CD14-positive monocyte (primary cell): ENCODE results near the gene ADGRL3. TPM values are rescaled to one million over a fixed set of nuclear protein-coding genes. Genes with fewer than 3 reads are reported as not detected.

Source experiments
- DNase-seq, 3 donors: peaks; one replicate each; pipeline ENCODE4 v3.0.0-alpha.2; 2011 to 2022
- H2AFZ ChIP-seq: 2 replicates; pipeline ENCODE4 v1.6.0; 2012; ENCODE audit warnings: mild to moderate bottlenecking, low read depth, low read length, inconsistent platforms; ENCODE audit not compliant: insufficient read depth, poor library complexity, severe bottlenecking
- H3K27ac ChIP-seq, 2 donors: 1 replicate in 1 of 2; 2 replicates in 1 of 2; pipeline ENCODE4 v1.5.1; 2012 to 2013; ENCODE audit warnings: low read length in 2 of 2, control low read depth in 1 of 2, inconsistent platforms in 1 of 2, low read depth in 1 of 2, mild to moderate bottlenecking in 1 of 2
- H3K27me3 ChIP-seq, 2 donors: one replicate each; pipeline versions ENCODE4 v1.6.0 to v1.6.1; 2011 to 2013; ENCODE audit warnings: low read length in 2 of 2; ENCODE audit not compliant: control insufficient read depth in 2 of 2, insufficient read depth in 2 of 2
- H3K36me3 ChIP-seq, 2 donors: replicated peaks in 1 of 2; 1 replicate in 1 of 2; 2 replicates in 1 of 2; pipeline versions ENCODE4 v1.5.1 to v1.6.1; 2012 to 2013; ENCODE audit warnings: low read length in 2 of 2, control low read depth in 1 of 2, inconsistent platforms in 1 of 2, mild to moderate bottlenecking in 1 of 2; ENCODE audit not compliant: insufficient read depth in 2 of 2, control insufficient read depth in 1 of 2
- H3K4me1 ChIP-seq, 2 donors: 1 replicate in 1 of 2; 2 replicates in 1 of 2; pipeline versions ENCODE4 v1.5.1 to v1.6.1; 2012 to 2013; ENCODE audit warnings: low read length in 2 of 2, control low read depth in 1 of 2, inconsistent platforms in 1 of 2, mild to moderate bottlenecking in 1 of 2, moderate library complexity in 1 of 2; ENCODE audit not compliant: insufficient read depth in 2 of 2, control insufficient read depth in 1 of 2
- H3K4me2 ChIP-seq: replicated peaks from 2 replicates; pipeline ENCODE3; 2012; ENCODE audit warnings: low read length, moderate library complexity, mild to moderate bottlenecking; ENCODE audit not compliant: poor library complexity, severe bottlenecking; ENCODE audit errors: extremely low read depth
- H3K4me3 ChIP-seq, 3 experiments: fragments of 200-600 bp in 1 of 3; sonication (generic) in 1 of 3; replicated peaks in 1 of 3; 1 replicate in 2 of 3; 2 replicates in 1 of 3; pipeline ENCODE4 v1.5.1; 2011 to 2013; ENCODE audit warnings: low read length in 3 of 3, mild to moderate bottlenecking in 3 of 3, control low read depth in 2 of 3, low read depth in 2 of 3, inconsistent platforms in 1 of 3, moderate library complexity in 1 of 3
- H3K79me2 ChIP-seq: 2 replicates; pipeline ENCODE4 v1.6.0; 2012; ENCODE audit warnings: mild to moderate bottlenecking, control low read depth, inconsistent platforms, low read length, moderate library complexity; ENCODE audit not compliant: insufficient read depth
- H3K9ac ChIP-seq: 2 replicates; pipeline ENCODE4 v1.6.0; 2017; ENCODE audit warnings: low read length, mild to moderate bottlenecking; ENCODE audit not compliant: insufficient read depth, poor library complexity, severe bottlenecking
- H3K9me3 ChIP-seq, 2 donors: replicated peaks in 1 of 2; 1 replicate in 1 of 2; 2 replicates in 1 of 2; pipeline versions ENCODE4 v1.5.1 to v1.6.1; 2012 to 2013; ENCODE audit warnings: low read length in 2 of 2, control low read depth in 1 of 2; ENCODE audit not compliant: control insufficient read depth in 1 of 2, insufficient read depth in 1 of 2
- H4K20me1 ChIP-seq: 2 replicates; pipeline ENCODE4 v1.6.0; 2012; ENCODE audit warnings: mild to moderate bottlenecking, low read length, control low read depth, moderate library complexity; ENCODE audit not compliant: insufficient read depth
- H3K27ac Mint-ChIP-seq, 7 donors: one replicate each; pipeline ENCODE4 v1.8.0; 2020; ENCODE audit warnings: mild to moderate bottlenecking in 7 of 7, mixed read lengths in 7 of 7, moderate library complexity in 6 of 7, inconsistent platforms in 2 of 7
- H3K27me3 Mint-ChIP-seq, 3 donors: one replicate each; pipeline ENCODE4 v1.8.0; 2021 to 2022; ENCODE audit warnings: low read depth in 3 of 3, mild to moderate bottlenecking in 3 of 3, mixed read lengths in 3 of 3, moderate library complexity in 3 of 3, inconsistent platforms in 1 of 3
- H3K36me3 Mint-ChIP-seq, 2 donors: one replicate each; pipeline ENCODE4 v1.8.0; 2020; ENCODE audit warnings: mixed read lengths in 2 of 2, inconsistent platforms in 1 of 2, mild to moderate bottlenecking in 1 of 2
- H3K4me1 Mint-ChIP-seq: one replicate; pipeline ENCODE4 v1.8.0; 2020; ENCODE audit warnings: mild to moderate bottlenecking, mixed read lengths
- H3K4me3 Mint-ChIP-seq, 2 donors: one replicate each; pipeline ENCODE4 v1.8.0; 2020; ENCODE audit warnings: mild to moderate bottlenecking in 2 of 2, mixed read lengths in 2 of 2, moderate library complexity in 1 of 2
- H3K9me3 Mint-ChIP-seq, 7 donors: one replicate each; pipeline ENCODE4 v1.8.0; 2020 to 2022; ENCODE audit warnings: mixed read lengths in 7 of 7, mild to moderate bottlenecking in 6 of 7, moderate library complexity in 6 of 7, inconsistent platforms in 2 of 7
- CTCF ChIP-seq: fragments of 200-600 bp; IDR thresholded peaks from one replicate; pipeline ENCODE4 v1.8.0; 2022; ENCODE audit warnings: antibody characterized with exemption, mild to moderate bottlenecking
- WGBS: methylation state at CpG from one replicate; pipeline ENCODE4 v1.1.5; 2013; ENCODE audit warnings: missing lambda C conversion rate; ENCODE audit not compliant: insufficient coverage; 5-methylcytosine and 5-hydroxymethylcytosine counted together
- intact Hi-C, 2 donors: fragments of 100-400 bp; cut with micrococcal nuclease; formaldehyde crosslinking; loops; one replicate each; pipeline versions ENCODE4 v1.15.0 to v1.15.1; 2023
- polyA plus RNA-seq, 3 donors: library from polyadenylated mRNA; depleted of rRNA in 1 of 3; unstranded in 2 of 3; stranded (reverse) in 1 of 3; fragments of 300-500 nt in 2 of 3; fragments of >200 nt in 1 of 3; fragmentation: Illumina TruSeq in 2 of 3; gene quantifications; 1 replicate in 2 of 3; 2 replicates in 1 of 3; pipeline ENCODE4 v1.2.3, GENCODE V29; 2012 to 2021

ADGRL3 gene
- polyA plus RNA-seq, 3 donors: not detected

DNA sequence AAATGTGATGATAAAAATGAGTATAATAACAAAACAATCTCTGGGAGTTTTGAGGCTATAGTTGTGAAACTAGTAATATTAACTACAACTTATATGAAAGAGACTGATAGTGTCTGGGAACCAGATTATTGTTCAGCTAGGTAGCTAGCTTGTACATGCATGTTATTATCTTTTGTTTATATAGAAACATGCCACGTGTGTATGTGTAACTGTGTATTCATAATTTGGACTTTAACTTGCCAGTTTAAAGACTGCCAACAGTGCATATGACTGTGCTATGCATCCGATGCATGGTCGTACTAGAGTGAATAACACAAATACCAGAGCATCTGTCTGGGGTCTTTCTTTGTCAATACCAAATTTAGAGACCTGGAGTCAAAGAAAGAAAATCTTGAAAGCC is 92.2 kb downstream of the ADGRL3 start:
- H3K9me3 Mint-ChIP-seq: peaks cover 0 to 3% (median 0%) of the 10 kb centered on the region in 7 donors
- Histone ChIP-seq H3K79me2 (no peaks in the 10 kb centered on the region), H3K27me3 (no peaks in the 10 kb centered on the region), H3K9ac (no peak overlapping the region), H3K9me3 (no peaks in the 10 kb centered on the region), H3K4me3 (no peak overlapping the region), H3K36me3 (no peaks in the 10 kb centered on the region), H3K4me1 (no peaks in the 10 kb centered on the region), H2AFZ (no peak overlapping the region), H3K4me2 (no peak overlapping the region), H4K20me1 (no peaks in the 10 kb centered on the region), H3K27ac (no peak overlapping the region)
- H3K27ac Mint-ChIP-seq: no peak overlapping the region
- no peak overlapping the region for H3K4me3 Mint-ChIP-seq
- TF ChIP-seq CTCF: no peak
- no peaks in the 10 kb centered on the region for H3K4me1 Mint-ChIP-seq
- peaks cover 0 to 2% (median 0%) of the 10 kb centered on the region in 3 donors for H3K27me3 Mint-ChIP-seq
- 88% methylated on average over 3 of the region's 3 CpGs for WGBS
- H3K36me3 Mint-ChIP-seq: no peaks in the 10 kb centered on the region
- intact Hi-C loops: no loop called here
- DNase-seq: no peak

GRCh38 chr4:61293707-61294400 is 93.7 kb downstream of the ADGRL3 start:
- Mint-ChIP-seq H3K4me1 (no peaks in the 10 kb centered on the region), H3K9me3 (peaks cover 0 to 3% (median 0%) of the 10 kb centered on the region in 7 donors), H3K36me3 (no peaks in the 10 kb centered on the region), H3K27ac (no peak overlapping the region), H3K27me3 (peaks cover 0 to 2% (median 1%) of the 10 kb centered on the region in 3 donors), H3K4me3 (no peak overlapping the region)
- H4K20me1 ChIP-seq: no peaks in the 10 kb centered on the region
- intact Hi-C loops: no loop called here
- H3K79me2 ChIP-seq: no peaks in the 10 kb centered on the region
- H3K4me1 ChIP-seq: no peaks in the 10 kb centered on the region
- TF ChIP-seq CTCF: no peak
- no peaks in the 10 kb centered on the region for H3K9me3 ChIP-seq
- H2AFZ ChIP-seq: no peak overlapping the region
- no peak overlapping the region for H3K9ac ChIP-seq
- H3K27me3 ChIP-seq: no peaks in the 10 kb centered on the region
- H3K36me3 ChIP-seq: no peaks in the 10 kb centered on the region
- WGBS: 100% methylated on average over 5 of the region's 7 CpGs
- no peak for DNase-seq
- H3K4me3 ChIP-seq: no peak overlapping the region
- H3K4me2 ChIP-seq: no peak overlapping the region
- H3K27ac ChIP-seq: no peak overlapping the region
